ENCODE measurements around the gene RAET1G. TPM values are rescaled to one million over a fixed set of nuclear protein-coding genes. Genes with fewer than 3 reads are reported as not detected.
"Not testable (repeated sequence)": the region's sequence is repeated elsewhere in the genome, so short reads cannot be mapped to it uniquely, and the experiment has no call there.

The RAET1G gene
- total and polyA plus RNA-seq, 11 donors: 0.22 to 1.9 (median 0.25) TPM; not detected in 8

DNA sequence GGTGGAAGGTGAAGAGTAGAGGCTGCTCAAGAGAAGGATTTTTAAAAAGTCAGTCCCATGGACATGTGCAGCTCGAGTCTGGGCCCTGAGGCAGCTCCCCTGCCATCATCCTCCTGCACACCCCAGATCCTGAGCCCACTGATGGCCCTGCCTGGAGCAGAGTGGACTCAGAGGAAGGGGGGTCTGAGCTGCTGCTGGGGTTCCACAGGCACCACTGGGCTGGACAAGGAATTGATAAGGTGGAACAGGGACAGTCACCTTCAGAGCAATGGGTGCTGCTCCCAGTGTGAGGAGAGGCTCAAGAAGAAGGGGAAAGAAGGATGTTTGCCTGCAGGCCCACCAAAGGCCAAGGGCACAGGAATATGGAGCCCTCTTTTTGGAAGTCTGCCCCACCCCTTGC lies 25.1 kb upstream of the RAET1G start:
- TF ChIP-seq, protein P1, sequence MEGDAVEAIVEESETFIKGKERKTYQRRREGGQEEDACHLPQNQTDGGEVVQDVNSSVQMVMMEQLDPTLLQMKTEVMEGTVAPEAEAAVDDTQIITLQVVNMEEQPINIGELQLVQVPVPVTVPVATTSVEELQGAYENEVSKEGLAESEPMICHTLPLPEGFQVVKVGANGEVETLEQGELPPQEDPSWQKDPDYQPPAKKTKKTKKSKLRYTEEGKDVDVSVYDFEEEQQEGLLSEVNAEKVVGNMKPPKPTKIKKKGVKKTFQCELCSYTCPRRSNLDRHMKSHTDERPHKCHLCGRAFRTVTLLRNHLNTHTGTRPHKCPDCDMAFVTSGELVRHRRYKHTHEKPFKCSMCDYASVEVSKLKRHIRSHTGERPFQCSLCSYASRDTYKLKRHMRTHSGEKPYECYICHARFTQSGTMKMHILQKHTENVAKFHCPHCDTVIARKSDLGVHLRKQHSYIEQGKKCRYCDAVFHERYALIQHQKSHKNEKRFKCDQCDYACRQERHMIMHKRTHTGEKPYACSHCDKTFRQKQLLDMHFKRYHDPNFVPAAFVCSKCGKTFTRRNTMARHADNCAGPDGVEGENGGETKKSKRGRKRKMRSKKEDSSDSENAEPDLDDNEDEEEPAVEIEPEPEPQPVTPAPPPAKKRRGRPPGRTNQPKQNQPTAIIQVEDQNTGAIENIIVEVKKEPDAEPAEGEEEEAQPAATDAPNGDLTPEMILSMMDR (IDR thresholded peaks at IDR 0.05): no peak
- TF ChIP-seq POLR2A (IDR thresholded peaks at IDR 0.05): no peak
- H3K36me3 ChIP-seq: no peaks in the 10 kb centered on the region
- H3K9me3 ChIP-seq: no peaks in the 10 kb centered on the region
- no peak overlapping the region for H3K27ac ChIP-seq
- no peaks in the 10 kb centered on the region for H3K4me1 ChIP-seq
- ATAC-seq (no peak), DNase-seq (no peak)
- H3K27me3 ChIP-seq: peaks cover 0 to 47% (median 28%) of the 10 kb centered on the region in 9 donors
- intact Hi-C loops (cut with DNase I): no loop called here
- H3K4me3 ChIP-seq: no peak overlapping the region
- 85 to 100% (median 87%) methylated on average over 1 of the region's 1 CpG for WGBS, 4 donors

DNA sequence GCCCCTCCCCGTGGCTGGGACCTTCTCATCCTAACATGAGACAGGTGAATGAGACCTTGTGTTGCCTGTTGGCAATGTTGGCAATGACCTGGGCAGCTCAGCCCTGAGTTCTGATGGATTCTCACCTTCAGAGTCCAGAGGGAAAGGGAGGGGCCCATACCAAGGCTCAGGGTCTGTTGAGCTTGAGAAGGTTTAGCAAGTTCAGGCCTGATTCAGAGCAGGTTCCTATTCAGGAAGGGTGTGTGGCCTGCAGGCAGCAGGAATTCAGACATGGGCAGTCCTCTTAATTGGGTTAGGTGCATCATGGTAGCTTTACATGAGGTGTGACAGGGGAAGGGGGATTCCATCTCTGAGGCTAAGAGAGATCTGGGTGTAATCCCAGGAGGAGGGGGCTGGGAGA lies 24.6 kb upstream of the RAET1G start:
- H3K27ac ChIP-seq; H3K36me3 ChIP-seq; H3K9me3 ChIP-seq; H3K4me1 ChIP-seq; intact Hi-C loops (cut with DNase I); DNase-seq; ATAC-seq; H3K4me3 ChIP-seq: not testable (repeated sequence)
- WGBS, 4 donors: no CpG with 5 or more reads among the region's 1 CpG
- H3K27me3 ChIP-seq: peaks cover 0 to 42% (median 25%) of the 10 kb centered on the region in 9 donors

DNA sequence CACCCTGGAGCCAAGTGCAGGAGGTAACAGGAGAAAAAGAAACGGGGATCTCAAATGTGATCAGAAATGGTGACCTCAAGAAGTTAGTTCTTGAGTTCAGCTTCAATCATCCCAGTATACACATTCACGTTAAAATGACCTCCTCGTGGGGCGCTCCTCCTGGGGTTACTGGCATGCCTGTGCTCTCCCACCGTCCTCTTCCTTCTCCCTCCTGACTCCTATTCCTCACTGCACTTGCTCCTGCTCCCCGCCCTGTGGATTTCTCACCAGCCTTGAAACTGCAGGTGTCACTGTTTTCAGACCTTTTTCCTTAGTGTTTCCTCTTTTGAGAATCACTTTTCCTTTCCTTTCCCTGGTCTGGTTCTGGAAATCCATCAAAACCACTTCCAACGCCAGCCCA lies 23.7 kb upstream of the RAET1G start:
- H3K4me3 ChIP-seq; H3K36me3 ChIP-seq; H3K9me3 ChIP-seq; intact Hi-C loops (cut with DNase I); H3K4me1 ChIP-seq; ATAC-seq; DNase-seq; H3K27ac ChIP-seq: not testable (repeated sequence)
- H3K27me3 ChIP-seq: peaks cover 0 to 33% (median 19%) of the 10 kb centered on the region in 9 donors
- whole genome bisulfite sequencing, 4 donors: 63 to 75% (median 70%) methylated on average over 7 of the region's 7 CpGs

DNA sequence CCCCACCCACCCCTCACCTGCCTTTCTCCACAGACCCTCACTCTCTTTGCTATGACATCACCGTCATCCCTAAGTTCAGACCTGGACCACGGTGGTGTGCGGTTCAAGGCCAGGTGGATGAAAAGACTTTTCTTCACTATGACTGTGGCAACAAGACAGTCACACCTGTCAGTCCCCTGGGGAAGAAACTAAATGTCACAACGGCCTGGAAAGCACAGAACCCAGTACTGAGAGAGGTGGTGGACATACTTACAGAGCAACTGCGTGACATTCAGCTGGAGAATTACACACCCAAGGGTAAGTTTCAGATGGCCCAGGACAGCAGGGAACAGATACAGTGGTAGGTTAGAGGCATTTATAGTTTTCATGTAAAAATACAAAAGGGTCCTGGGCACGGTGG lies 22.4 kb upstream of the RAET1G start:
- H3K9me3 ChIP-seq; H3K36me3 ChIP-seq; ATAC-seq; H3K4me3 ChIP-seq; intact Hi-C loops (cut with DNase I); H3K27ac ChIP-seq; DNase-seq: not testable (repeated sequence)
- 74 to 90% (median 81%) methylated on average over 3 to 5 of the region's 6 CpGs for WGBS, 4 donors
- peaks cover 5 to 30% (median 20%) of the 10 kb centered on the region in 9 donors for H3K27me3 ChIP-seq
- H3K4me1 ChIP-seq: peaks cover 0 to 18% (median 6%) of the 10 kb centered on the region in 12 donors

DNA sequence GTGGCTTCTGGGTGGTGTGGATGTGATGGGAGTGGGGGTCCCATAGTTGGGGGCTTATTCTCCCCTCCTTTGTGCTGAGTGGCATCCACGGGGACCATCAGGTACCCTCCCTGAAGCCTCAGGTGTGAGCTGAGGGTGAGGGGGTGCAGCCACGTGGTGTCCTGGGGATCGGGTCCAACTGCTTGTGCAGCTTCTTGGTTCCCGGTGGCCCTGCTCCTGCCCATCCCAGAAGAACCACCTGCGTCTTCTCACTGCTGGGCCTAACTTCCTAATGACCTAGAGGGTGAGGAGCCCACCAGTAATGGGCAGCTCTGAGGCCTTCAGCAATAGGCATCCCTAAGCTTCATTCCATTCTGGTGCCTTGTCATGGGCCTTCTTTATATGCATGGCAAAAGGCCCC lies 20.4 kb upstream of the RAET1G start:
- peaks cover 0 to 27% (median 14%) of the 10 kb centered on the region in 12 donors for H3K4me1 ChIP-seq
- WGBS, 4 donors: 78 to 100% (median 83%) methylated on average over 1 to 5 of the region's 5 CpGs
- intact Hi-C loops (cut with DNase I); DNase-seq; ATAC-seq; H3K4me3 ChIP-seq; H3K9me3 ChIP-seq; H3K27ac ChIP-seq; H3K36me3 ChIP-seq: not testable (repeated sequence)
- H3K27me3 ChIP-seq: peaks cover 20 to 43% (median 32%) of the 10 kb centered on the region in 9 donors

DNA sequence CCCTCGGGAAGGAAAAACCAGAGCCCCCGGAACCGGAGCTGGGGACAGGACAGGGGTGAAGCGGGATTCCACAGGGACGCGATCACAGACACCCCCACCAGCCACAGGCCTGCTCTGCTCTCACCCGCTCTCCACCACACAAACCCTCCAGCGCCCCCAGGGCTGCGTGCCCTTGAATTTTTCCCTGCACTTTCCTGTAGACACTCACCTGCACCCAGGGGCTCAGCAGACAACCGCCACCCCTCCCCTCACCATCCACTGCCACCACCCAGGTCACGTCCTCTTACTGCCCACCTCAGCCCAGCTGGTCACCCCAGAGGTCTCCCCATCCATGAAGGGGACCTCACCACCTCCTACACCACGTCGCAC lies 19.5 kb upstream of the RAET1G start:
- no peak for TF ChIP-seq POLR2A (IDR thresholded peaks at IDR 0.05)
- no peaks in the 10 kb centered on the region for H3K9me3 ChIP-seq
- 25 to 42% (median 31%) methylated on average over 9 to 13 of the region's 13 CpGs for WGBS, 4 donors
- peak overlapping the region in 3 of 12 donors; percentile 35 to 60 (median 58) for H3K27ac ChIP-seq
- H3K27me3 ChIP-seq: peaks cover 25 to 50% (median 36%) of the 10 kb centered on the region in 9 donors
- DNase-seq: peak in 1 of 5 donors; percentile 58
- intact Hi-C loops (cut with DNase I): no loop called here
- H3K4me3 ChIP-seq: peak overlapping the region; percentile 47 to 77 (median 64)
- peak in 3 of 4 donors; percentile 1 to 5 (median 5) for ATAC-seq
- H3K4me1 ChIP-seq: peaks cover 0 to 30% (median 16%) of the 10 kb centered on the region in 12 donors
- no peaks in the 10 kb centered on the region for H3K36me3 ChIP-seq
